ENCODE measurements around the gene HDAC7. TPM values are rescaled to one million over a fixed set of nuclear protein-coding genes. Genes with fewer than 3 reads are reported as not detected.
A peak's percentile ranks its signal among the peaks of the same experiment; 100 is the strongest.

Gene HDAC7
- total RNA-seq, 6 experiments from 2014 or later: 104 to 120 (median 108) TPM

DNA sequence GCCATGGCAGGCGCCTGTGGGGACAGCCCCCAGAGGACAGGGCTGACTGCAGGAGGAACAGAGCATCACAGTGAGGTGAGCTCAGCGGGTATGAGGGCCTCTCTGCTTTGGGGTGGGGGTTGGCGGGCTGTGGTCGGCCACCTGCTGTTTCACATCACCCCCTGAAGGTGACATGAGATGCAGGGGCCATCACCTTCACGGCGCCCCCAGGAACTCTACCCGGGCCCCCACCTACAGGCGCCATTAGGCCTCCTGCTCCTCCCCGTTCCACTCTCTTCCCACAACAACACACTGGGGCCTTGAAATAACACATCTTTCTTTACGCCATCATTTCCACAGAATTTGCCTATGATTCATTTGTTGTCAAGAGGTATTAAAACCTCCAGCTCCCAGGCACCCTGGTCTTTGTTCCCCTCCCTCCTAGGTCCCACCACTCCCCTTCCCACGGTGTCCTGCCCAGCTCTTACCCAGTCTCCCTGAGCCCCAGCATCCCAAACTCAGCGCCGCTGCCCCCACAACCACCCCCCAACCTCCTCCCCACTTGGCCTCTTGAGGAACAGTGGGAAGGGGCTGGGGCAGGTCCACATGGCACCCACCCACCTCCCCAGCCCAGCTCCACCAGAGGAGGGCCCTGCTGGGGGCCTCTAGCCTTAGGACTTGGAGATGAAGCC, 12.7 kb upstream of the HDAC7 start:
- DNase-seq: no peak
- H3K27me3 Mint-ChIP-seq (ENCODE audit: insufficient read depth): no peaks in the 10 kb centered on the region; the same call in 1 of the 2 replicates
- TF ChIP-seq, protein P1, sequence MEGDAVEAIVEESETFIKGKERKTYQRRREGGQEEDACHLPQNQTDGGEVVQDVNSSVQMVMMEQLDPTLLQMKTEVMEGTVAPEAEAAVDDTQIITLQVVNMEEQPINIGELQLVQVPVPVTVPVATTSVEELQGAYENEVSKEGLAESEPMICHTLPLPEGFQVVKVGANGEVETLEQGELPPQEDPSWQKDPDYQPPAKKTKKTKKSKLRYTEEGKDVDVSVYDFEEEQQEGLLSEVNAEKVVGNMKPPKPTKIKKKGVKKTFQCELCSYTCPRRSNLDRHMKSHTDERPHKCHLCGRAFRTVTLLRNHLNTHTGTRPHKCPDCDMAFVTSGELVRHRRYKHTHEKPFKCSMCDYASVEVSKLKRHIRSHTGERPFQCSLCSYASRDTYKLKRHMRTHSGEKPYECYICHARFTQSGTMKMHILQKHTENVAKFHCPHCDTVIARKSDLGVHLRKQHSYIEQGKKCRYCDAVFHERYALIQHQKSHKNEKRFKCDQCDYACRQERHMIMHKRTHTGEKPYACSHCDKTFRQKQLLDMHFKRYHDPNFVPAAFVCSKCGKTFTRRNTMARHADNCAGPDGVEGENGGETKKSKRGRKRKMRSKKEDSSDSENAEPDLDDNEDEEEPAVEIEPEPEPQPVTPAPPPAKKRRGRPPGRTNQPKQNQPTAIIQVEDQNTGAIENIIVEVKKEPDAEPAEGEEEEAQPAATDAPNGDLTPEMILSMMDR (IDR thresholded peaks at IDR 0.05): no peak

DNA sequence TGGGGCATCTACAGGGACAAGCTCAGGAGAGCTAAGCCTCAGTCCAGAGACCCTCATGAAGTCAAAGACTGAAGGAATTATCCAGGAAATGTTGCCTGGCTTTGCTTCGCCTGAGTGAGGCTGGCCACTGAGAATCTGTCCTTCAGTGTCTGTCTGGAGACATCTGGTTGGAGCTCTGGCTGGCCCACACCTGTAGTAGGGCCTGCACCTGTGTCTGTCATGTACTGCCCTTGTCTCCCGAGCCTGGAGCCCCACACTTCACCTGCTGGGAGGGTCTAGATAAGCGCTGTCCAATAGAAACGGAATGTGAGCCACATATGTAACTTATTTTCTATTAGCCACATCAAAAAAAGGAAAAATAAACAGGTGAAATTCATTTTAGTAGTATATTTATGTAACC, 9.9 kb upstream of the HDAC7 start:
- Mint-ChIP-seq H3K9me3 (no peaks in the 10 kb centered on the region), H3K27ac (peak overlapping the region; percentile 86), H3K36me3 (ENCODE audit: low read depth) (no peaks in the 10 kb centered on the region), H3K27me3 (ENCODE audit: insufficient read depth) (no peaks in the 10 kb centered on the region; the same call in 1 of the 2 replicates), H3K4me3 (no peak overlapping the region), H3K4me1 (ENCODE audit: low read depth) (peaks cover 48% of the 10 kb centered on the region)
- DNase-seq: no peak
- TF ChIP-seq, protein P1 (IDR thresholded peaks at IDR 0.05): no peak

More for the DNA sequence above, 12.7 kb upstream of the HDAC7 start:
- Mint-ChIP-seq H3K4me3 (no peak overlapping the region), H3K36me3 (ENCODE audit: low read depth) (no peaks in the 10 kb centered on the region), H3K9me3 (no peaks in the 10 kb centered on the region), H3K27ac (no peak overlapping the region), H3K4me1 (ENCODE audit: low read depth) (peaks cover 32% of the 10 kb centered on the region)

DNA sequence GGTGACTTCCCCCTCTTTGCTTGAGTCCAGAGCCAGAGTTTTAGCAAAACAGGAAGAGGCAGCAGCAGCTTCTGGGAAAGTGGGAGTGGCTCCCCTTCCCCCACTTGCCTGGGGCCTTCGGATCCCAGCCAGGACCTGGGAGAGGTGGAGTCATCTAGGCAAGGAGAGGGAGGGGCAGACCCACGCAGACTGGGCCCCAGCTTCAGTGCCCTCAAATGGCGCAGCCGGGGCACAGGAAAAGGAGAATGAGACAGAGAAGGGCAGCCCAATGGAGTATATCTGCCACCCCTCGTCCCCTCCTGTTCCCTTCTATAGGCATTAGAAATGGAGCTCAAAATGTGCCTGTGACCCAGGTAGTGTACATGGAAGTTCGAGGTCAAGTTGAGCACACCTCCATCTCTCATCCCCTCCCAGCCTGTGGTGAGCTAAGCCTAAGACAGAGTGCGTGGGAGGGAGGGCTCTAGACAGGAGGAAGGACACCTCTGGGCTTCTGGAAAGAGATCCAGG, 9.3 kb upstream of the HDAC7 start:
- DNase-seq: peak; percentile 68
- H3K9me3 Mint-ChIP-seq: no peaks in the 10 kb centered on the region
- H3K4me1 Mint-ChIP-seq (ENCODE audit: low read depth): peaks cover 53% of the 10 kb centered on the region
- H3K27ac Mint-ChIP-seq: peak overlapping the region; percentile 86
- TF ChIP-seq, protein P1 (IDR thresholded peaks at IDR 0.05): no peak
- no peaks in the 10 kb centered on the region; the same call in 1 of the 2 replicates for H3K27me3 Mint-ChIP-seq (ENCODE audit: insufficient read depth)
- peak overlapping the region; percentile 68 for H3K4me3 Mint-ChIP-seq
- no peaks in the 10 kb centered on the region for H3K36me3 Mint-ChIP-seq (ENCODE audit: low read depth)

DNA sequence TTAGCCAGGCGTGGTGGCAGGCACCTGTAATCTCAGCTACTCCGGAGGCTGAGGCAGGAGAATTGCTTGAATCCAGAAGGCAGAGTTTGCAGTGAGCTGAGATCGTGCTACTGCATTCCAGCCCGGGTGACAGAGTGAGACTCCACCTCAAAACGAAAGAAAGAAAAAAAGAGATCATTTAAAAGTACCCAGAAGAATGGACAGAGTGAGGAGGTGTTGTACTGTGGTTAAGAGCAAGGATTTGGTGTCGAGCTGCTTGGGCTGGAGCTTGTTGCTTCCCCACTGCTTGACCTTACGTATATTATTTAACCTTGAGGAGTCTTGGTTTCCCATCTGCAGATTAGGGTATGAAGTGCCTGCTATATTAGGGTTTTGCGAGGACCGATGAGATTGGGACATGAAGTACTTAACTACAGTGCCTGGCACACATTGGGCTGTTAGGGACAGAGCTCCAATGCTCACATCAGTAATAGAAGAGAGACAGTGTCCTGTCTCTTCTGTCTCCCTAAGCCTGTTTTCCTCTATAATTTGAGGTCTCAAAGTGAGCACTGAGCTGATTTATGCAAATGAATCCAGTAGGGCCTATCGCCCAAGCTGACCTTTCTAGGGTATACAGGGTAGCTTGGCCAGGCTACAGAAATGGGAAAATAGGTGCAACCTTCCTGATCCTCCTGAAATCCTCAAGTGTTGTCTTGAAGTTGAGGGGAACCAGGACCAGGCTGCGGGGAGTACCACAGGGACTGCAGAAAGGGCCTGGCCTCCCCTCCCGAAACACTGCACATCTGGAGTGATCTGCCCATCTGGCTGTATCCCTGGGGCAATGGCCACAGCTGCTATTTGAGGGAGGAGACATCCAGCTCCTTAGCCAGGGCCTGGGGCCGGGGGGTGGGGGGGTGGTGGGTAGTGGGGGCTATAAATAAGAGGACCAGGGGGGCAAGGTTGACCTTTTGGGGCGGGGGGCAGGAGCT, 8.6 kb upstream of the HDAC7 start:
- TF ChIP-seq, protein P1 (IDR thresholded peaks at IDR 0.05): no peak
- H3K4me3 Mint-ChIP-seq: peak overlapping the region; percentile 68
- no peaks in the 10 kb centered on the region for H3K9me3 Mint-ChIP-seq
- H3K27ac Mint-ChIP-seq: peak overlapping the region; percentile 86
- H3K4me1 Mint-ChIP-seq (ENCODE audit: low read depth): peaks cover 61% of the 10 kb centered on the region
- no peak for DNase-seq
- no peaks in the 10 kb centered on the region; the same call in 1 of the 2 replicates for H3K27me3 Mint-ChIP-seq (ENCODE audit: insufficient read depth)
- H3K36me3 Mint-ChIP-seq (ENCODE audit: low read depth): no peaks in the 10 kb centered on the region

DNA sequence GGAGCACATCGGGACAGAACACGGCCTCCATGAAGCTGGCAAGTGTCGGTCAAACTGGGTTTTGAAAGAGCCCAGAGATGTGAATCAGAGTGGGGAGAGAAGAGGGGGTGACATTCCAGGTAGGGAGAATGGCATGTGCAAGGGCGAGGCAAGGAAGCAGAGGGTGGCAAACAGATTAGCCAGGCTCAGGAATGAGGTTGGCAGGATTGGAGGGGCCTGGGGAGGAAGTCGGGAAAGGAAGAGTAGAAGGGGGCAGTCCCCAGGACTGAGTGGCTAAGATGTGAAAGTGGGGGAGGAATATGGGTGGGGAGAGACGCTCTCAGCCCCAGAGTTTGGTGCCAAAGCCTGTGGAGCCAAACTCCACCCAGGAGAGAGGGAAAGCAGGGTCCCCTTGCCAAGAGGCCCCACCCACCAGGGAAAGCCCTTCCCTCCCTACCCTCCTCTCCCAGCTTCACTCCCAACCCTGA, 5.5 kb upstream of the HDAC7 start:
- Mint-ChIP-seq H3K36me3 (ENCODE audit: low read depth) (no peaks in the 10 kb centered on the region), H3K4me3 (no peak overlapping the region), H3K27me3 (ENCODE audit: insufficient read depth) (no peaks in the 10 kb centered on the region; the same call in 1 of the 2 replicates), H3K4me1 (ENCODE audit: low read depth) (peaks cover 83% of the 10 kb centered on the region), H3K9me3 (no peaks in the 10 kb centered on the region), H3K27ac (peak overlapping the region; percentile 34; the same call in 1 of the 2 replicates)
- DNase-seq: no peak
- TF ChIP-seq, protein P1 (IDR thresholded peaks at IDR 0.05): no peak

All from HFFc6 (cell line).